ENCODE data around the gene HACD2.

HACD2 gene

DNA sequence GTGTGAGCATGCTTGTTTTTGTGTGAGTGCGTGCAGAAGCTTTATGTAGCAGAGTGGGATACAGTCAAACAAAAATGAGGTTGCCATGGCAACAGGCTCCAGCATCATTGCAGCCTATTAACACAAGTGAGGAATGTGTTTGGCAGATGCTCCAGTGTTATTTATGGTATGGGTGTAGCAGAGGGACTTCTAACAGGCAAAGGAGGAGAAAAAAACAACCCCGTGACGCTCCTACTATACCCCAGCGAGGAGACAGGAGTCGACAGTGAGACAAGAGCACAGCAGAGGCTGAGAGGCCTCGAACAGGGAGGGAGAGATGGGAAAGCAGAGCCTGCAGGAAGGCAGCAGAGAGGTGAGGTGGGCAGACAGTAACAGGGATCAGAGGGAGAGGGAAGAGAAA is 140.8 kb downstream of the HACD2 start:
- DNase-seq = no peak

- no peak for DNase-seq
Observed at GRCh38 chr3:123442908-123443307, 141.9 kb downstream of the HACD2 start.

DNA sequence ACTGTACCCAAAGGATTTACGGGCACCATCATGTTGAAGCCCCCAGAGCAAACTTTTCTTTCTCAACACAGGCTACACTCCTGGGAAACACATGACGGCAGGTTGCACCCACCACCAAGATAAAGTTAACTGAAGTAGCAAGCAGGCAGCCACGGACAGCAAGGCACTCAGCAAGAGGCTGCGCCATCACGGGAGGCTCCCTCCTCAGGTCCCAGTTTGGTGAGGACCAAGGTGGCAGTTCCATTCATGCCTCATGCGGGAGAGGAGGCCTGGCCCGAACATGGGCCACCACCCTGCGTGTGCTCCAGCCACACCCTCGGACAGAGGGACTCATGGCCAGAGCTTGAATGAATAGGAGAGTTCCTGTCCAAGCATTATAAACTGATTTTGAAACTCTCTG is 142.7 kb downstream of the HACD2 start:
- DNase-seq = no peak

All from GF-D8 (cell line).